Spleen (tissue), 7 donors: ENCODE data around the gene HSD17B7.

Source experiments
- CTCF ChIP-seq, 11 experiments: fragments of 200-600 bp in 7 of 11; fragments of 450-650 bp in 4 of 11; sonication (generic) in 4 of 11; IDR thresholded peaks in 8 of 11; conservative IDR thresholded peaks in 3 of 11; 1 replicate in 7 of 11; 2 replicates in 4 of 11; pipeline versions ENCODE4 v1.4.0 to v1.8.0; 2016 to 2021; ENCODE audit warnings: antibody characterized with exemption in 11 of 11, inconsistent platforms in 4 of 11, mild to moderate bottlenecking in 1 of 11
- POLR2A ChIP-seq, 3 donors: fragments of 450-650 bp; IDR thresholded peaks; one replicate each; pipeline ENCODE4 v1.5.1; 2017; ENCODE audit warnings: antibody characterized with exemption in 3 of 3, mild to moderate bottlenecking in 1 of 3
- donor health status: DM: no; HTN: no; CAD: no; lungs with moderate emphysema.
- donor health status: DM: no; HTN: no; CAD: no.
- donor health status: DM: no; HTN: no; CAD: no.

GRCh38 chr1:162741574-162741973 lies 48.9 kb upstream of the HSD17B7 start:
- TF ChIP-seq CTCF (IDR thresholded peaks at IDR 0.05 in 8 of 11, conservative IDR thresholded peaks at IDR 0.05 in 3 of 11) = no peak
- no peak for TF ChIP-seq POLR2A (IDR thresholded peaks at IDR 0.05)
